Measurements from ENCODE around the gene ARL5B.

The ARL5B gene

GRCh38 chr10:18650404-18650997, 8.7 kb upstream of the ARL5B start:
- no peak for TF ChIP-seq CTCF (IDR thresholded peaks at IDR 0.05; ENCODE audit: low read depth, low read length)
- peak overlapping the region; percentile 80 to 81 for H3K4me3 ChIP-seq (replicated peaks in 1 of 2; ENCODE audit: low read depth in 2 of 2, low read length in 2 of 2)
- peak in 1 of 2 donors; percentile 11 for DNase-seq (ENCODE audit: low read depth in 2 of 2)

- no peak for TF ChIP-seq CTCF (IDR thresholded peaks at IDR 0.05; ENCODE audit: low read depth, low read length)
- DNase-seq (ENCODE audit: low read depth in 2 of 2) = peak; percentile 87 to 91
- H3K4me3 ChIP-seq (replicated peaks in 1 of 2; ENCODE audit: low read depth in 2 of 2, low read length in 2 of 2) = peak within 1 kb of the TSS; percentile 80 to 81
Measured at GRCh38 chr10:18651324-18652007, 7.8 kb upstream of the ARL5B start, which contains the start of gene NSUN6. NSUN6 (minus strand) TSS chr10:18651587; CDS start chr10:18651203, 384 bp downstream.

- no peak for TF ChIP-seq CTCF (IDR thresholded peaks at IDR 0.05; ENCODE audit: low read depth, low read length)
- H3K4me3 ChIP-seq (replicated peaks in 1 of 2; ENCODE audit: low read depth in 2 of 2, low read length in 2 of 2) = no peak overlapping the region
Measured at GRCh38 chr10:18653112-18653511, 6.1 kb upstream of the ARL5B start.

GRCh38 chr10:18656724-18657123, 2.5 kb upstream of the ARL5B start:
- no peak overlapping the region for H3K4me3 ChIP-seq (replicated peaks in 1 of 2; ENCODE audit: low read depth in 2 of 2, low read length in 2 of 2)
- no peak for TF ChIP-seq CTCF (IDR thresholded peaks at IDR 0.05; ENCODE audit: low read depth, low read length)
- no peak for DNase-seq (ENCODE audit: low read depth in 2 of 2)

More at GRCh38 chr10:18653112-18653511, 6.1 kb upstream of the ARL5B start:
- no peak for DNase-seq (ENCODE audit: low read depth in 2 of 2)

- TF ChIP-seq CTCF (IDR thresholded peaks at IDR 0.05; ENCODE audit: low read depth, low read length) = no peak
- DNase-seq (ENCODE audit: low read depth in 2 of 2) = peak; percentile 54 to 60
- H3K4me3 ChIP-seq (replicated peaks in 1 of 2; ENCODE audit: low read depth in 2 of 2, low read length in 2 of 2) = peak overlapping the region; percentile 87 to 98
Measured at GRCh38 chr10:18658271-18659124, 733 bp upstream of the ARL5B start.

GRCh38 chr10:18659819-18660535, 746 bp downstream of the ARL5B start:
- peak; percentile 45 to 47 for DNase-seq (ENCODE audit: low read depth in 2 of 2)
- no peak for TF ChIP-seq CTCF (IDR thresholded peaks at IDR 0.05; ENCODE audit: low read depth, low read length)
- H3K4me3 ChIP-seq (replicated peaks in 1 of 2; ENCODE audit: low read depth in 2 of 2, low read length in 2 of 2) = peak overlapping the region; percentile 87 to 98

Measured in cardiac fibroblast (primary cell).